ENCODE measurements around the gene TMEM184A. TPM values are rescaled to one million over a fixed set of nuclear protein-coding genes. Genes with fewer than 3 reads are reported as not detected.
A peak's percentile ranks its signal among the peaks of the same experiment; 100 is the strongest.

TMEM184A gene
- total and polyA plus RNA-seq, 2 of the 13 experiments (the other 11 are each of a cell fraction or from before 2014, with no cell fraction given), result 9.5 to 20.4 TPM

DNA sequence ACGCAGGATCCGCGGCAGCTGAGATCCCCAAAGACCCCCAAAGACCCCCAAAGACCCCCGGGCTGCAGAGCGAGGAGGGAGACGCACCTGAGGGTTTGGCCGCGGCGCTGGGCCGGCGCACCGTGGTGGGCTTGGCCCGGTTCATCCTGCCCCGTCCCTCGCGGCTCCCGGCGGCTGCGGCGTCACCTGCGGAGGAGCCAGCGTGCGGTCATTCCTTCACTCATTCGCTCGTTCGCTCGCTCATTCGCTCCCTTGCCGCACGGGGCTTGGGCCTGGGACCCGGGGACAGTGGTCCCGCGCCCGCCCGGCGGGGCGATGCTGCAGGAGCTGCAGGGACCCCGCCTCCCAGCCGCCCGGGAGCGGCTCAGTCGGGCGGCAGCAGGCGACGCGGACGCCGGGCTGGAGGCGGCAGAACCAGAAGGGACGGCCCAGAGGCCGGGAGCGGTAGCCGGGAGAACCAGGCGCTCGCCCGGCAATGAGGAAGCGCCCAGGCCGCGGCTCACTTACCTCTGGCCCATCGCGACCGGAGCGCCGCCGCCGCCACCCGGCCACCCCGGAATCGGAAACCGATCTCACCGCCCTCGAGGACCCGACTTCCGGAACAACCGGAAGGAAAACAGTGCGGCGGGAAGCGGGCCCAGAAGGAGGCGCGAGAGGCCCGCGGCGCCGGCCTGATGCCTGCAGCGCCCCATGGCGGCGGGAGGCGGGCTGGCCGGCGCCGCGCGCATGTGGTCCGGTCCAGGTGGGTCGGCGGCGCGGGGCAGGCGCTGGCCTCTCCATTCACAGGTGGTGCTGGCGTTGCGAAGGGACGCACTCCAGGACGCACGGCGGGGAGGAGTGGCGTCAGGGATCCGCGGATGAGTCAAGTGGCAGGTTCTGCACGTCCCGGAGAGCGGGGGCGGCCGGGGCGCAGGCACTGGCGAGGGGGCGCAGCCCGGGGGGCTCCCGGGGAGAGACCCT lies 51.9 kb downstream of the TMEM184A start, which contains the start of gene INTS1 (continued):
- TF ChIP-seq, protein P1, sequence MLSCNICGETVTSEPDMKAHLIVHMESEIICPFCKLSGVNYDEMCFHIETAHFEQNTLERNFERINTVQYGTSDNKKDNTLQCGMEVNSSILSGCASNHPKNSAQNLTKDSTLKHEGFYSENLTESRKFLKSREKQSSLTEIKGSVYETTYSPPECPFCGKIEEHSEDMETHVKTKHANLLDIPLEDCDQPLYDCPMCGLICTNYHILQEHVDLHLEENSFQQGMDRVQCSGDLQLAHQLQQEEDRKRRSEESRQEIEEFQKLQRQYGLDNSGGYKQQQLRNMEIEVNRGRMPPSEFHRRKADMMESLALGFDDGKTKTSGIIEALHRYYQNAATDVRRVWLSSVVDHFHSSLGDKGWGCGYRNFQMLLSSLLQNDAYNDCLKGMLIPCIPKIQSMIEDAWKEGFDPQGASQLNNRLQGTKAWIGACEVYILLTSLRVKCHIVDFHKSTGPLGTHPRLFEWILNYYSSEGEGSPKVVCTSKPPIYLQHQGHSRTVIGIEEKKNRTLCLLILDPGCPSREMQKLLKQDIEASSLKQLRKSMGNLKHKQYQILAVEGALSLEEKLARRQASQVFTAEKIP (CRISPR knock-in tag; IDR thresholded peaks at IDR 0.05; ENCODE audit: borderline replicate concordance), result no peak
- TF ChIP-seq ZNF775 (CRISPR knock-in tag; IDR thresholded peaks at IDR 0.05; ENCODE audit: borderline replicate concordance) (no peak), ZNF792 (CRISPR knock-in tag; IDR thresholded peaks at IDR 0.05) (no peak), PAX8 (CRISPR knock-in tag; IDR thresholded peaks at IDR 0.05; ENCODE audit: borderline replicate concordance) (no peak), MBD4 (IDR thresholded peaks at IDR 0.05; ENCODE audit: borderline replicate concordance, low read length) (no peak), ZNF674 (CRISPR knock-in tag; IDR thresholded peaks at IDR 0.05; ENCODE audit: low read depth) (no peak), ZNF772 (CRISPR knock-in tag; IDR thresholded peaks at IDR 0.05) (no peak), PAWR (CRISPR knock-in tag; IDR thresholded peaks at IDR 0.05; ENCODE audit: borderline replicate concordance) (no peak), TBX3 (IDR thresholded peaks at IDR 0.05; ENCODE audit: borderline replicate concordance) (no peak), NR3C1 (CRISPR knock-in tag; IDR thresholded peaks at IDR 0.05) (no peak), ZNF431 (CRISPR knock-in tag; IDR thresholded peaks at IDR 0.05; ENCODE audit: borderline replicate concordance, low read depth) (no peak), ATF1 (CRISPR knock-in tag; IDR thresholded peaks at IDR 0.05) (no peak), SNRNP70 (IDR thresholded peaks at IDR 0.05; ENCODE audit: low read depth, low read length) (no peak), PRPF4 (IDR thresholded peaks at IDR 0.05; ENCODE audit: low read depth, low read length, poor library complexity, severe bottlenecking) (no peak), IKZF4 (CRISPR knock-in tag; IDR thresholded peaks at IDR 0.05; ENCODE audit: borderline replicate concordance, low read depth, not compliant biosample characterization) (peak; percentile 87), SIX4 (CRISPR knock-in tag; IDR thresholded peaks at IDR 0.05) (no peak; the same call in 1 of the 2 replicates), NCOA2 (CRISPR knock-in tag; IDR thresholded peaks at IDR 0.05) (peak; percentile 48; the same call in 1 of the 2 replicates), HOXA9 (CRISPR knock-in tag; IDR thresholded peaks at IDR 0.05; ENCODE audit: borderline replicate concordance) (no peak), KAT7 (CRISPR knock-in tag; IDR thresholded peaks at IDR 0.05; ENCODE audit: borderline replicate concordance) (peak; percentile 84; the same call in 1 of the 2 replicates), EED (CRISPR knock-in tag; IDR thresholded peaks at IDR 0.05) (no peak), CCAR2 (optimal IDR thresholded peaks at IDR 0.05; ENCODE audit: low read depth, low read length) (peak; percentile 39), ZC3H4 (CRISPR knock-in tag; IDR thresholded peaks at IDR 0.05; ENCODE audit: borderline replicate concordance) (no peak)
- TF ChIP-seq, protein P2, sequence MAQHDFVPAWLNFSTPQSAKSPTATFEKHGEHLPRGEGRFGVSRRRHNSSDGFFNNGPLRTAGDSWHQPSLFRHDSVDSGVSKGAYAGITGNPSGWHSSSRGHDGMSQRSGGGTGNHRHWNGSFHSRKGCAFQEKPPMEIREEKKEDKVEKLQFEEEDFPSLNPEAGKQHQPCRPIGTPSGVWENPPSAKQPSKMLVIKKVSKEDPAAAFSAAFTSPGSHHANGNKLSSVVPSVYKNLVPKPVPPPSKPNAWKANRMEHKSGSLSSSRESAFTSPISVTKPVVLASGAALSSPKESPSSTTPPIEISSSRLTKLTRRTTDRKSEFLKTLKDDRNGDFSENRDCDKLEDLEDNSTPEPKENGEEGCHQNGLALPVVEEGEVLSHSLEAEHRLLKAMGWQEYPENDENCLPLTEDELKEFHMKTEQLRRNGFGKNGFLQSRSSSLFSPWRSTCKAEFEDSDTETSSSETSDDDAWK (CRISPR knock-in tag; IDR thresholded peaks at IDR 0.05), result no peak
- TF ChIP-seq, protein P3, sequence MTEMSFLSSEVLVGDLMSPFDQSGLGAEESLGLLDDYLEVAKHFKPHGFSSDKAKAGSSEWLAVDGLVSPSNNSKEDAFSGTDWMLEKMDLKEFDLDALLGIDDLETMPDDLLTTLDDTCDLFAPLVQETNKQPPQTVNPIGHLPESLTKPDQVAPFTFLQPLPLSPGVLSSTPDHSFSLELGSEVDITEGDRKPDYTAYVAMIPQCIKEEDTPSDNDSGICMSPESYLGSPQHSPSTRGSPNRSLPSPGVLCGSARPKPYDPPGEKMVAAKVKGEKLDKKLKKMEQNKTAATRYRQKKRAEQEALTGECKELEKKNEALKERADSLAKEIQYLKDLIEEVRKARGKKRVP (CRISPR knock-in tag; IDR thresholded peaks at IDR 0.05), result 0 out of 4 replicates have a peak, but pooled peaks of 1 of the 2 experiments have one; percentile 35
- TF ChIP-seq, protein P4, sequence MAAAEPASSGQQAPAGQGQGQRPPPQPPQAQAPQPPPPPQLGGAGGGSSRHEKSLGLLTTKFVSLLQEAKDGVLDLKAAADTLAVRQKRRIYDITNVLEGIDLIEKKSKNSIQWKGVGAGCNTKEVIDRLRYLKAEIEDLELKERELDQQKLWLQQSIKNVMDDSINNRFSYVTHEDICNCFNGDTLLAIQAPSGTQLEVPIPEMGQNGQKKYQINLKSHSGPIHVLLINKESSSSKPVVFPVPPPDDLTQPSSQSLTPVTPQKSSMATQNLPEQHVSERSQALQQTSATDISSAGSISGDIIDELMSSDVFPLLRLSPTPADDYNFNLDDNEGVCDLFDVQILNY (CRISPR knock-in tag; conservative IDR thresholded peaks at IDR 0.05), result no peak

All from HepG2 (cell line).